Vagina (tissue), 2 donors: ENCODE measurements around the gene DOK5. TPM values are rescaled to one million over a fixed set of nuclear protein-coding genes. Genes with fewer than 3 reads are reported as not detected.

Experiments
- DNase-seq, 2 donors: peaks; one replicate each; pipeline ENCODE4 v3.0.0-alpha.2; 2017; ENCODE audit errors: extremely low spot score in 2 of 2
- H3K27ac ChIP-seq: fragments of 200-600 bp; sonication (generic); one replicate; pipeline ENCODE4 v1.5.1; 2019
- H3K27me3 ChIP-seq: fragments of 200-600 bp; sonication (generic); one replicate; pipeline ENCODE4 v1.5.1; 2019
- H3K36me3 ChIP-seq, 2 donors: fragments of 200-600 bp; sonication (generic); one replicate each; pipeline ENCODE4 v1.5.1; 2017 to 2019
- H3K4me1 ChIP-seq: fragments of 200-600 bp; sonication (generic); one replicate; pipeline ENCODE4 v1.5.1; 2019
- H3K4me3 ChIP-seq, 2 donors: fragments of 200-600 bp; sonication (generic); 1 replicate in 1 of 2; 2 replicates in 1 of 2; pipeline ENCODE4 v1.5.1; 2016 to 2019
- H3K9me3 ChIP-seq: fragments of 200-600 bp; sonication (generic); one replicate; pipeline ENCODE4 v1.5.1; 2019
- CTCF ChIP-seq, 3 experiments: fragments of 450-650 bp in 2 of 3; fragments of 200-600 bp in 1 of 3; sonication (generic) in 1 of 3; IDR thresholded peaks; one replicate each; pipeline ENCODE4 v1.5.1; 2017 to 2019; ENCODE audit warnings: antibody characterized with exemption in 3 of 3, mild to moderate bottlenecking in 2 of 3, moderate library complexity in 2 of 3
- POLR2A ChIP-seq, 2 donors: fragments of 450-650 bp; IDR thresholded peaks; one replicate each; pipeline ENCODE4 v1.6.1; 2017; ENCODE audit warnings: antibody characterized with exemption in 2 of 2, mild to moderate bottlenecking in 2 of 2, moderate library complexity in 2 of 2
- POLR2AphosphoS5 ChIP-seq, 2 donors: sonication (generic); formaldehyde crosslinking; IDR thresholded peaks; one replicate each; pipeline ENCODE4 v1.9.0; 2017; ENCODE audit warnings: antibody characterized with exemption in 2 of 2, mild to moderate bottlenecking in 2 of 2, low read depth in 1 of 2; ENCODE audit not compliant: insufficient read depth in 1 of 2
- intact Hi-C: fragments of 100-400 bp; cut with DNase I; formaldehyde crosslinking; loops from one replicate; pipeline ENCODE4 v1.15.1; 2023
- total RNA-seq: library from RNA; depleted of rRNA; stranded (reverse); fragments of >200 nt; gene quantifications from one replicate; pipeline ENCODE4 v1.2.3, GENCODE V29; 2016

Gene DOK5
- total RNA-seq, 1 donor from 2014 or later = 2.5 TPM

- no peak overlapping the region for H3K27ac ChIP-seq
- DNase-seq = no peak
- peaks cover 10% of the 10 kb centered on the region for H3K4me1 ChIP-seq
- no peaks in the 10 kb centered on the region for H3K9me3 ChIP-seq
- H3K36me3 ChIP-seq = no peaks in the 10 kb centered on the region
- no peak overlapping the region for H3K4me3 ChIP-seq
- no peak for TF ChIP-seq POLR2A (IDR thresholded peaks at IDR 0.05)
- no peak for TF ChIP-seq POLR2AphosphoS5 (IDR thresholded peaks at IDR 0.05; ENCODE audit: insufficient read depth in 1 of 2, low read depth in 1 of 2)
- intact Hi-C loops = no loop called here
- H3K27me3 ChIP-seq = no peaks in the 10 kb centered on the region
Measured at GRCh38 chr20:54681869-54682268, 206.5 kb downstream of the DOK5 start.

- no peak for TF ChIP-seq POLR2AphosphoS5 (IDR thresholded peaks at IDR 0.05; ENCODE audit: insufficient read depth in 1 of 2, low read depth in 1 of 2)
- no peak for TF ChIP-seq CTCF (IDR thresholded peaks at IDR 0.05)
- no peak for TF ChIP-seq POLR2A (IDR thresholded peaks at IDR 0.05)
- no peaks in the 10 kb centered on the region for H3K4me1 ChIP-seq
- intact Hi-C loops = no loop called here
Measured at GRCh38 chr20:54688476-54688875, 213.1 kb downstream of the DOK5 start.

GRCh38 chr20:54690323-54690722 is 214.9 kb downstream of the DOK5 start:
- no peak overlapping the region for H3K27ac ChIP-seq
- H3K9me3 ChIP-seq = no peaks in the 10 kb centered on the region
- H3K4me3 ChIP-seq = no peak overlapping the region
- intact Hi-C loops = no loop called here
- no peaks in the 10 kb centered on the region for H3K4me1 ChIP-seq
- TF ChIP-seq CTCF (IDR thresholded peaks at IDR 0.05) (no peak), POLR2AphosphoS5 (IDR thresholded peaks at IDR 0.05; ENCODE audit: insufficient read depth in 1 of 2, low read depth in 1 of 2) (no peak), POLR2A (IDR thresholded peaks at IDR 0.05) (no peak)
- H3K36me3 ChIP-seq = no peaks in the 10 kb centered on the region
- H3K27me3 ChIP-seq = no peaks in the 10 kb centered on the region
- no peak for DNase-seq

More at GRCh38 chr20:54688476-54688875, 213.1 kb downstream of the DOK5 start:
- no peak for DNase-seq
- H3K36me3 ChIP-seq = no peaks in the 10 kb centered on the region
- H3K27ac ChIP-seq = no peak overlapping the region
- no peak overlapping the region for H3K4me3 ChIP-seq
- H3K27me3 ChIP-seq = no peaks in the 10 kb centered on the region
- H3K9me3 ChIP-seq = no peaks in the 10 kb centered on the region

- H3K9me3 ChIP-seq = no peaks in the 10 kb centered on the region
- no peaks in the 10 kb centered on the region for H3K36me3 ChIP-seq
- intact Hi-C loops = no loop called here
- H3K27ac ChIP-seq = no peak overlapping the region
- no peaks in the 10 kb centered on the region for H3K27me3 ChIP-seq
- DNase-seq = no peak
- H3K4me1 ChIP-seq = no peaks in the 10 kb centered on the region
- H3K4me3 ChIP-seq = no peak overlapping the region
- no peak for TF ChIP-seq POLR2AphosphoS5 (IDR thresholded peaks at IDR 0.05; ENCODE audit: insufficient read depth in 1 of 2, low read depth in 1 of 2)
- no peak for TF ChIP-seq CTCF (IDR thresholded peaks at IDR 0.05)
- no peak for TF ChIP-seq POLR2A (IDR thresholded peaks at IDR 0.05)
Measured at GRCh38 chr20:54691327-54691726, 215.9 kb downstream of the DOK5 start.

GRCh38 chr20:54692168-54692887 is 216.9 kb downstream of the DOK5 start:
- intact Hi-C loops = no loop called here
- H3K4me3 ChIP-seq = no peak overlapping the region
- DNase-seq = no peak
- no peaks in the 10 kb centered on the region for H3K36me3 ChIP-seq
- TF ChIP-seq POLR2AphosphoS5 (IDR thresholded peaks at IDR 0.05; ENCODE audit: insufficient read depth in 1 of 2, low read depth in 1 of 2) (no peak), POLR2A (IDR thresholded peaks at IDR 0.05) (no peak), CTCF (IDR thresholded peaks at IDR 0.05) (no peak)
- no peaks in the 10 kb centered on the region for H3K27me3 ChIP-seq
- H3K4me1 ChIP-seq = no peaks in the 10 kb centered on the region
- H3K27ac ChIP-seq = no peak overlapping the region
- no peaks in the 10 kb centered on the region for H3K9me3 ChIP-seq
